Hepatic stellate cell (primary cell): ENCODE results near the gene ATG4B.

ENCODE experiments used
- DNase-seq: peaks from one replicate; pipeline ENCODE4 v3.0.0; 2011; ENCODE audit warnings: low spot score

The ATG4B gene

GRCh38 chr2:241690202-241690717 lies 52.8 kb downstream of the ATG4B start:
- DNase-seq: no peak

- DNase-seq: peak; percentile 38
These were observed 55.0 kb downstream of the ATG4B start for GRCh38 chr2:241692448-241692847.

DNA sequence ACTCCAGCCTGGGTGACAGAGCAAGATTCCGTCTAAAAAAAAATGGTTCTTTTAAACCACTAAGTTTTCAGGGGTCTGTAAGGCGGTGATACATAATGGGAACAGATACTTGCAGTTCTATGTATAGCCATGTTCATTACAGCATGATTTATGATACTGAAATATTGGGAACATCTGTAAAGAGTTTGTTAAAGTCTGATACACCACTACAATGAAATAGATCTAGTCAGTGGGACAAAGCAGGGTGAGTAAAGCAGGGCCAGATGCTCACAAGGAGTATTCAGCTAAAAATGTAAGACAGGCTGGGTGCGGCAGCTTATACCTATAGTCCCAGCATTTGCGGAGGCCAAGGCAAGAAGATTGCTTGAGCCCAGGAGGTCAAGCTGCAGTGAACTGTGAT lies 58.2 kb downstream of the ATG4B start:
- no peak for DNase-seq

DNA sequence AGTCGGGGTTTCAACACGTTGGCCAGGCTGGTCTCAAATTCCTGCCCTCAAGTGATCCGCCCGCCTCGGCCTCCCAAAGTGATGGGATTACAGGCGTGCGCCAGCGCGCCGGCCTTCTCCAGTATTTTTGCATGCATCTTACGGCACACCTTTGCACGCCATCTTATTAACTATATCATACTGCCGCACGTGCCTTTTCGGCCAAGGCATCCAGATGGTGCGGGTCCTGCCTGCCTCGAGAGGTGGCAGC lies 63.6 kb downstream of the ATG4B start:
- DNase-seq: no peak

DNA sequence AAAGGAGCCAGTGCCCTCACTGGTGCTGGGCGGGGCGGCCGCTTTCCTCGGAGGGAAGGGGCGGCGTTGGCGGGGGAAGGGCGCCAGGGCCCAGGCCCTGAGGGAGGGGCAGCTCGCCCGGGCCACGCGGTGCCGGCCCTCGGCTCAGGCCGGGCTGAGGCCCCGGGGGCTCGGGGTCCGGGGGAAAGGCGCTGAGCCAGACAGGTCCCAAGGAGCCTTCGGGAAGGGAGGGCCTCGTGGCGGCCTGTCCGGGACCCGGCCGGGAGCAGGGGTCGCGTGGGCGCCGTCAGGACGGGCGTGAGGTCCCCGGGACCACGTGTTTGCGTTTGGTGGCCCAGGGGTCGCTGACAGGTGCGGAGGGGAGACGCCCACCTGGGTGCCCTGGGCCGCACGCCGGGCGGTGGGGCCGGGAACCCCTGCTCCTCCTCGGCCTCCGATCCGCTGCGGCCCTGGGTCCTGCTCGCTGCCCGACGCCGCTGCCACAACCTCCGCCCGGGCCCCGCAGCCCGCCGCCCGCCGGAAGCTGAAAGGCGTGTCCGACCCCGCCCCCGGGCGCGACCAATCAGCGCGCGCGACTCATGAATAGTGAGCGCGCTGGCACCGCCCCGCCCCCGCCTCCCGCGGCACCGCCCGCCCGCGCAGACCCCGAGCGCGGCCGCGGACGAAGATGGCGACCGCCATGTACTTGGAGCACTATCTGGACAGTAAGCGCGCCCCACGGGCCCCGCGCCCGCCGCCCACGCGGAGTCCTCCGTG lies 64.1 kb downstream of the ATG4B start, which contains the start of gene ING5:
ING5 (plus strand) TSS at position 641 of the 756 bp plus-strand sequence; CDS start at position 668, 27 bp downstream.
- DNase-seq: peak; percentile 84

GRCh38 chr2:241702155-241703031 lies 64.9 kb downstream of the ATG4B start:
- peak; percentile 82 for DNase-seq

GRCh38 chr2:241703032-241703604 lies 65.6 kb downstream of the ATG4B start:
- DNase-seq: peak; percentile 58

- DNase-seq: no peak
These were observed 69.0 kb downstream of the ATG4B start for GRCh38 chr2:241706537-241706936.

DNA sequence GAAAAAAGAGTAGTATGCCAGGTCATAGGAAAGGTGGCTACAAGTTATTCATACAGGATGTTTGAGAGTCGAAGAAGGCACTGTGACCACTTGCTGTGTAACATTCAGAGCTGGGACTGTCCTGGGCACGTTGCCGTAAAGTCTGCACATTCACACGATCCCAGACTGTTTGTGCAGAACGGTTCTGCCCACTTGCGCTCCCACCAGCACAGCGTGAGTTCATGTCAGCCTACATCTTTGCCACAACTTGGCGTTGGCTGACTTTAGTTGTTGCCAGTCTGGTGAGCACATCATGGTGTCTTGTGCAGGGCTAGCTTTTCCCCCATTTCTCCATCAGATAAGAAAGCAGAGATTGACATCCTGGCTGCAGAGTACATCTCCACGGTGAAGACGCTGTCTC lies 71.4 kb downstream of the ATG4B start:
- DNase-seq: no peak

DNA sequence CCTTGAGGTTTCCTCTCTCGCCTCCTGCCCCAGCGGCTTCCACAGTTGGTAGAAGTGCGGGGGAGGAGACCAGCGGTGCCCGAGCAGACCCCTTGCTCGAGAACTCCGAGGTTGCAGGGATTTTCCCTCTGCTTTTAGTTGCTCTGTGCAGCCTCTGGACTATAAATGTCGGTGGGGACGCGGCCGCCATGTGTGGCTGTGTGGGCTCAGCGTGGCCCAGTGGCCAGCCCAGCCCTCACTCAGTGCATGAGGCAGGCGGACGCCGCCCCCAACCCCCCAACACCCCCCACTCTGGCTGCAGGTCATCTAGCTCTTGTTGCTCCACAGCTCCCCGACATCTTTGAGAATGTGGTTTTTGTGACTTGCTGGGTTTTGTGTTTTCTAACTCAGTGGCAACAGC lies 81.6 kb downstream of the ATG4B start:
- DNase-seq: no peak

DNA sequence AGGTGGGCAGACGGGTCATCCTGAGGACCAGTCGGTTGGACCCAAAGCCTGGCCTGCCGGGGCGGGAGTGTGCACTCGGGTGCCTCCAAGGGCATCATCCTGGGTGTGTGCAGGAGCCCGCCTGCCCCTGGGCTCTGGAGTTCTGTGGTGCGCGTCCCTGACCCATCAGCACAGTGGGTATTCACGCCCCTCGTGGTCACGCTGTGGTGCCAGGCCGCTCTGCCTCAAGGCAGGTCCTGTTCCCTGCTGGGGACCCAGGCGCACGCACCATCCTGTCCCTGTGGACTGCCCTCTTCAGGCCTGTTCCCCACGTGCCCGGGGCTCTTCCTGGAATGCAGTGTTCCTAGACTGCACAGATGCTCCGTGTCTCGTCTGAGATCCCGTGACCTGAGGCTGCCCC lies 82.6 kb downstream of the ATG4B start:
- no peak for DNase-seq

- no peak for DNase-seq
These were observed 83.1 kb downstream of the ATG4B start for GRCh38 chr2:241720560-241720959.

DNA sequence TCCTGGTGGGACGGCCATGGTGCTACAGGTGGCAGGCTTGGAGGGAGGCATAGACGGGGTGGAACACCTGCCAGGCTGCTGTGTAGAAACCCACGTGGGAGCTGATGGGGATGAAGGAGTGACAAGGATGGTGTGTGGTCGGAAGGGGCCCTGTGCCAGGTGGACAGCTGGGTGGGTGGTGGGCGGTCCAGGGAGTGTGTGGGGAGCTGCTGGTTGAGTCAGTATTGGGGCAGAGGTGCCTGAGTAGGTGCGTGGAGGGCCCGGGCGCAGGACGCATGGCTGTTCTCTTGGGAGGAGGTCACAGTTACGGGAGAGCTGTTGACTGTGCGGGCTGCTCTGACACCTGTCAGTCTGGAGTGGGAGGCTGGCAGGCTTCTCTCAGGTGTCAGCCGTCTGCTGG lies 84.4 kb downstream of the ATG4B start:
- DNase-seq: no peak

- DNase-seq: no peak
These were observed 85.5 kb downstream of the ATG4B start for GRCh38 chr2:241722896-241723454.
